22Rv1 (cell line): ENCODE data around the gene BACH2.

Experiments used
- CTCF ChIP-seq: fragments of 450-650 bp; IDR thresholded peaks from 2 replicates; pipeline ENCODE4 v1.5.1; 2017; ENCODE audit warnings: mild to moderate bottlenecking
- ZFX ChIP-seq: fragments of 450-650 bp; IDR thresholded peaks from 2 replicates; pipeline ENCODE4 v1.6.1; 2017; ENCODE audit warnings: antibody characterized with exemption, borderline replicate concordance

- TF ChIP-seq CTCF (no peak), ZFX (no peak)
Measured at GRCh38 chr6:89888138-89888514, 408.5 kb downstream of the BACH2 start.
